Urinary bladder (tissue), 4 donors: Measurements from ENCODE around the gene AGAP1. TPM values are rescaled to one million over a fixed set of nuclear protein-coding genes. Genes with fewer than 3 reads are reported as not detected.

Experiments used
- DNase-seq: peaks from one replicate; pipeline ENCODE4 v3.0.0-alpha.2; 2015; ENCODE audit errors: extremely low spot score
- H3K27ac ChIP-seq: one replicate; pipeline ENCODE4 v1.5.1; 2013; ENCODE audit warnings: low read depth, mild to moderate bottlenecking, moderate library complexity
- H3K36me3 ChIP-seq: one replicate; pipeline ENCODE4 v1.6.1; 2013; ENCODE audit warnings: mild to moderate bottlenecking, moderate library complexity; ENCODE audit not compliant: insufficient read depth
- H3K4me1 ChIP-seq: one replicate; pipeline ENCODE4 v1.6.1; 2013; ENCODE audit warnings: mild to moderate bottlenecking, moderate library complexity; ENCODE audit not compliant: insufficient read depth
- H3K4me3 ChIP-seq: one replicate; pipeline ENCODE4 v1.5.1; 2013; ENCODE audit warnings: low read depth, low read length
- WGBS: extraction: QIAGEN DNeasy Blood & Tissue Kit; methylation state at CpG from one replicate; pipeline ENCODE4 v1.1.7; 2013; 5-methylcytosine and 5-hydroxymethylcytosine counted together
- polyA plus RNA-seq: library from polyadenylated mRNA; stranded (reverse); fragments of 200-250 nt; gene quantifications from one replicate; pipeline ENCODE4 v1.2.3, GENCODE V29; 2013
- total RNA-seq: library from RNA; depleted of rRNA; stranded (reverse); fragments of >200 nt; gene quantifications from one replicate; pipeline ENCODE4 v1.2.3, GENCODE V29; 2014
- donor health status: healthy with polysubstance abuse.
- donor health status: healthy.

Gene AGAP1
- total and polyA plus RNA-seq, 2 donors, result 12.8 to 24.7 TPM

- H3K4me1 ChIP-seq, result no peaks in the 10 kb centered on the region
- no peak for DNase-seq
- no peak overlapping the region for H3K4me3 ChIP-seq
- no peaks in the 10 kb centered on the region for H3K36me3 ChIP-seq
- no peak overlapping the region for H3K27ac ChIP-seq
- 95% methylated on average over 5 of the region's 5 CpGs for WGBS
Measured at GRCh38 chr2:236109061-236109460, 615.2 kb downstream of the AGAP1 start.

GRCh38 chr2:236109473-236109872 lies 615.6 kb downstream of the AGAP1 start:
- Histone ChIP-seq H3K4me1 (no peaks in the 10 kb centered on the region), H3K36me3 (no peaks in the 10 kb centered on the region), H3K4me3 (no peak overlapping the region), H3K27ac (no peak overlapping the region)
- 96% methylated on average over 21 of the region's 21 CpGs for WGBS
- DNase-seq, result no peak

GRCh38 chr2:236112466-236112865 lies 618.6 kb downstream of the AGAP1 start:
- Histone ChIP-seq H3K27ac (no peak overlapping the region), H3K4me1 (no peaks in the 10 kb centered on the region), H3K36me3 (no peaks in the 10 kb centered on the region), H3K4me3 (no peak overlapping the region)
- 86% methylated on average over 14 of the region's 14 CpGs for WGBS
- no peak for DNase-seq

- Histone ChIP-seq H3K4me1 (no peaks in the 10 kb centered on the region), H3K4me3 (no peak overlapping the region), H3K27ac (no peak overlapping the region), H3K36me3 (no peaks in the 10 kb centered on the region)
- no peak for DNase-seq
- 94% methylated on average over 8 of the region's 8 CpGs for WGBS
Measured at GRCh38 chr2:236113425-236113824, 619.6 kb downstream of the AGAP1 start.

GRCh38 chr2:236113948-236114347 lies 620.1 kb downstream of the AGAP1 start:
- no peak for DNase-seq
- Histone ChIP-seq H3K27ac (no peak overlapping the region), H3K36me3 (no peaks in the 10 kb centered on the region), H3K4me1 (no peaks in the 10 kb centered on the region), H3K4me3 (no peak overlapping the region)
- WGBS, result 92% methylated on average over 13 of the region's 13 CpGs

GRCh38 chr2:236114959-236115358 lies 621.1 kb downstream of the AGAP1 start:
- no peaks in the 10 kb centered on the region for H3K4me1 ChIP-seq
- H3K4me3 ChIP-seq, result no peak overlapping the region
- no peak for DNase-seq
- WGBS, result 88% methylated on average over 15 of the region's 15 CpGs
- no peak overlapping the region for H3K27ac ChIP-seq
- no peaks in the 10 kb centered on the region for H3K36me3 ChIP-seq

GRCh38 chr2:236117401-236117800 lies 623.6 kb downstream of the AGAP1 start:
- no peak for DNase-seq
- WGBS, result 87% methylated on average over 10 of the region's 10 CpGs

GRCh38 chr2:236117861-236118269 lies 624.0 kb downstream of the AGAP1 start:
- H3K4me1 ChIP-seq, result no peaks in the 10 kb centered on the region
- H3K36me3 ChIP-seq, result no peaks in the 10 kb centered on the region
- WGBS, result 70% methylated on average over 10 of the region's 10 CpGs
- no peak overlapping the region for H3K27ac ChIP-seq
- DNase-seq, result no peak
- no peak overlapping the region for H3K4me3 ChIP-seq

More at GRCh38 chr2:236117401-236117800, 623.6 kb downstream of the AGAP1 start:
- H3K36me3 ChIP-seq, result no peaks in the 10 kb centered on the region
- H3K27ac ChIP-seq, result no peak overlapping the region
- H3K4me3 ChIP-seq, result no peak overlapping the region
- H3K4me1 ChIP-seq, result no peaks in the 10 kb centered on the region

GRCh38 chr2:236119003-236119402 lies 625.2 kb downstream of the AGAP1 start:
- no peak overlapping the region for H3K4me3 ChIP-seq
- WGBS, result 88% methylated on average over 4 of the region's 4 CpGs
- no peak for DNase-seq

GRCh38 chr2:236119476-236119875 lies 625.6 kb downstream of the AGAP1 start:
- no peak overlapping the region for H3K27ac ChIP-seq
- no peak overlapping the region for H3K4me3 ChIP-seq
- H3K36me3 ChIP-seq, result no peaks in the 10 kb centered on the region
- DNase-seq, result no peak
- H3K4me1 ChIP-seq, result no peaks in the 10 kb centered on the region
- 88% methylated on average over 13 of the region's 13 CpGs for WGBS

More at GRCh38 chr2:236119003-236119402, 625.2 kb downstream of the AGAP1 start:
- Histone ChIP-seq H3K27ac (no peak overlapping the region), H3K4me1 (no peaks in the 10 kb centered on the region), H3K36me3 (no peaks in the 10 kb centered on the region)

- WGBS, result 85% methylated on average over 29 of the region's 29 CpGs
- DNase-seq, result no peak
- Histone ChIP-seq H3K4me1 (no peaks in the 10 kb centered on the region), H3K4me3 (no peak overlapping the region), H3K27ac (no peak overlapping the region), H3K36me3 (no peaks in the 10 kb centered on the region)
Measured at GRCh38 chr2:236120141-236120601, 626.3 kb downstream of the AGAP1 start.

GRCh38 chr2:236120829-236121228 lies 627.0 kb downstream of the AGAP1 start:
- 77% methylated on average over 5 of the region's 5 CpGs for WGBS
- DNase-seq, result no peak
- Histone ChIP-seq H3K4me1 (no peaks in the 10 kb centered on the region), H3K27ac (no peak overlapping the region), H3K4me3 (no peak overlapping the region), H3K36me3 (no peaks in the 10 kb centered on the region)

GRCh38 chr2:236121546-236121945 lies 627.7 kb downstream of the AGAP1 start:
- H3K27ac ChIP-seq, result no peak overlapping the region
- H3K36me3 ChIP-seq, result no peaks in the 10 kb centered on the region
- H3K4me1 ChIP-seq, result no peaks in the 10 kb centered on the region
- DNase-seq, result no peak
- WGBS, result 98% methylated on average over 7 of the region's 7 CpGs
- H3K4me3 ChIP-seq, result no peak overlapping the region

- DNase-seq, result no peak
- Histone ChIP-seq H3K36me3 (no peaks in the 10 kb centered on the region), H3K4me3 (no peak overlapping the region), H3K27ac (no peak overlapping the region), H3K4me1 (no peaks in the 10 kb centered on the region)
- 87% methylated on average over 3 of the region's 3 CpGs for WGBS
Measured at GRCh38 chr2:236122236-236122635, 628.4 kb downstream of the AGAP1 start.

- H3K4me1 ChIP-seq, result no peaks in the 10 kb centered on the region
- H3K36me3 ChIP-seq, result no peaks in the 10 kb centered on the region
- DNase-seq, result no peak
- 95% methylated on average over 19 of the region's 19 CpGs for WGBS
- H3K27ac ChIP-seq, result no peak overlapping the region
- H3K4me3 ChIP-seq, result no peak overlapping the region
Measured at GRCh38 chr2:236123716-236124115, 629.9 kb downstream of the AGAP1 start.
